Natural killer cell (primary cell): Measurements from ENCODE around the gene CAPS. TPM values are rescaled to one million over a fixed set of nuclear protein-coding genes. Genes with fewer than 3 reads are reported as not detected.
"Not testable (repeated sequence)": the region's sequence is repeated elsewhere in the genome, so short reads cannot be mapped to it uniquely, and the experiment has no call there.

ENCODE experiments used
- ATAC-seq, 3 donors: fragments of 150-1000 bp in 2 of 3; fragments of 200-7000 bp in 1 of 3; cut with Tn5 transposase; 1 replicate in 1 of 3; 2 replicates in 2 of 3; pipeline ENCODE4 v1.10.0; 2021; ENCODE audit warnings: mild to moderate bottlenecking in 2 of 3, moderate library complexity in 2 of 3
- DNase-seq, 2 donors: peaks; one replicate each; pipeline versions ENCODE4 v3.0.0 to v3.0.0-alpha.2; 2013 to 2021; ENCODE audit warnings: mixed read lengths in 1 of 2
- H3K27ac ChIP-seq: one replicate; pipeline ENCODE4 v1.5.1; 2013; ENCODE audit warnings: mild to moderate bottlenecking, low read length
- H3K27me3 ChIP-seq: one replicate; pipeline ENCODE4 v1.6.1; 2013; ENCODE audit warnings: low read length; ENCODE audit not compliant: control insufficient read depth, insufficient read depth
- H3K36me3 ChIP-seq: one replicate; pipeline ENCODE4 v1.6.1; 2013; ENCODE audit warnings: low read length; ENCODE audit not compliant: control insufficient read depth, insufficient read depth
- H3K4me1 ChIP-seq: one replicate; pipeline ENCODE4 v1.6.1; 2013; ENCODE audit warnings: low read length; ENCODE audit not compliant: control insufficient read depth, insufficient read depth
- H3K4me3 ChIP-seq: one replicate; pipeline ENCODE4 v1.5.1; 2013; ENCODE audit warnings: low read length
- H3K9me3 ChIP-seq: one replicate; pipeline ENCODE4 v1.6.1; 2013; ENCODE audit warnings: low read length; ENCODE audit not compliant: control insufficient read depth, insufficient read depth
- H3K27ac Mint-ChIP-seq, 2 donors: one replicate each; pipeline ENCODE4 v1.8.0; 2022; ENCODE audit warnings: mild to moderate bottlenecking in 2 of 2, mixed read lengths in 2 of 2, moderate library complexity in 1 of 2
- H3K27me3 Mint-ChIP-seq, 2 donors: one replicate each; pipeline ENCODE4 v1.8.0; 2022; ENCODE audit warnings: low read depth in 2 of 2, mixed read lengths in 2 of 2
- H3K36me3 Mint-ChIP-seq: one replicate; pipeline ENCODE4 v1.8.0; 2022; ENCODE audit warnings: mixed read lengths
- H3K4me1 Mint-ChIP-seq, 2 donors: one replicate each; pipeline ENCODE4 v1.8.0; 2022; ENCODE audit warnings: mixed read lengths in 2 of 2
- H3K4me3 Mint-ChIP-seq: one replicate; pipeline ENCODE4 v1.8.0; 2022; ENCODE audit warnings: mild to moderate bottlenecking, moderate library complexity, mixed read lengths
- H3K9me3 Mint-ChIP-seq, 2 donors: one replicate each; pipeline ENCODE4 v1.8.0; 2022; ENCODE audit warnings: mixed read lengths in 2 of 2
- CTCF ChIP-seq: fragments of 200-600 bp; IDR thresholded peaks from one replicate; pipeline ENCODE4 v1.8.0; 2022; ENCODE audit warnings: antibody characterized with exemption
- WGBS: methylation state at CpG from one replicate; pipeline ENCODE4 v1.1.7; 2013; ENCODE audit warnings: missing lambda C conversion rate; ENCODE audit not compliant: insufficient coverage; 5-methylcytosine and 5-hydroxymethylcytosine counted together
- intact Hi-C: fragments of 100-400 bp; cut with micrococcal nuclease; formaldehyde crosslinking; loops from one replicate; pipeline ENCODE4 v1.14.2; 2022
- total RNA-seq, 4 donors: library from RNA; stranded (reverse); fragments of 120-200 nt in 1 of 4; gene quantifications; one replicate each; pipeline versions ENCODE4 v1.2.3 to v1.2.4, GENCODE V29; 2013 to 2022

Gene CAPS
- total RNA-seq, 3 donors from 2014 or later (not counting 1 experiment from before 2014, with no cell fraction given): 34.0 to 41.6 (median 38.3) TPM

GRCh38 chr19:5961969-5962945 lies 48.2 kb downstream of the CAPS start:
- Histone ChIP-seq H3K27me3 (no peaks in the 10 kb centered on the region), H3K27ac (peak overlapping the region; percentile 73), H3K9me3 (no peaks in the 10 kb centered on the region), H3K4me1 (peaks cover 71% of the 10 kb centered on the region), H3K36me3 (peaks cover 1% of the 10 kb centered on the region), H3K4me3 (no peak overlapping the region)
- H3K27ac Mint-ChIP-seq: peak overlapping the region; percentile 94 to 96
- H3K4me3 Mint-ChIP-seq: peak overlapping the region; percentile 79
- WGBS: 37% methylated on average over 29 of the region's 29 CpGs
- ATAC-seq (peak; percentile 89 to 96 (median 91)), DNase-seq (peak; percentile 58 to 88)
- H3K27me3 Mint-ChIP-seq: no peaks in the 10 kb centered on the region
- intact Hi-C loops: loop anchor here (1.0 kb wide), 1 partner anchor 9 kb away; no protein-coding TSS in a partner anchor
- TF ChIP-seq CTCF: no peak
- H3K9me3 Mint-ChIP-seq: no peaks in the 10 kb centered on the region
- H3K4me1 Mint-ChIP-seq: peaks cover 62 to 85% of the 10 kb centered on the region in 2 donors
- no peaks in the 10 kb centered on the region for H3K36me3 Mint-ChIP-seq

- H3K9me3 Mint-ChIP-seq, intact Hi-C loops, H3K9me3 ChIP-seq, H3K4me3 ChIP-seq, H3K36me3 Mint-ChIP-seq, H3K36me3 ChIP-seq, H3K27me3 Mint-ChIP-seq, ATAC-seq, DNase-seq, H3K27me3 ChIP-seq: not testable (repeated sequence)
- Histone ChIP-seq H3K4me1 (peaks cover 79% of the 10 kb centered on the region), H3K27ac (peak overlapping the region; percentile 73)
- peak overlapping the region; percentile 94 to 96 for H3K27ac Mint-ChIP-seq
- peak overlapping the region; percentile 21 for H3K4me3 Mint-ChIP-seq
- 93% methylated on average over 6 of the region's 6 CpGs for WGBS
- peaks cover 64 to 90% of the 10 kb centered on the region in 2 donors for H3K4me1 Mint-ChIP-seq
Measured at GRCh38 chr19:5963259-5963658, 49.2 kb downstream of the CAPS start.

- H3K9me3 Mint-ChIP-seq: no peaks in the 10 kb centered on the region
- Histone ChIP-seq H3K9me3 (no peaks in the 10 kb centered on the region), H3K27ac (peak overlapping the region; percentile 24), H3K36me3 (peaks cover 4% of the 10 kb centered on the region), H3K27me3 (no peaks in the 10 kb centered on the region), H3K4me1 (peaks cover 78% of the 10 kb centered on the region), H3K4me3 (no peak overlapping the region)
- intact Hi-C loops: no loop called here
- H3K4me3 Mint-ChIP-seq: no peak overlapping the region
- DNase-seq (no peak), ATAC-seq (no peak)
- peaks cover 69 to 93% of the 10 kb centered on the region in 2 donors for H3K4me1 Mint-ChIP-seq
- TF ChIP-seq CTCF: no peak
- no peaks in the 10 kb centered on the region for H3K36me3 Mint-ChIP-seq
- peak overlapping the region; percentile 94 to 96 for H3K27ac Mint-ChIP-seq
- no peaks in the 10 kb centered on the region for H3K27me3 Mint-ChIP-seq
- WGBS: 96% methylated on average over 7 of the region's 7 CpGs
Measured at GRCh38 chr19:5963855-5964254, 49.8 kb downstream of the CAPS start.

GRCh38 chr19:5964816-5965565 lies 50.9 kb downstream of the CAPS start:
- peaks cover 69% of the 10 kb centered on the region for H3K4me1 ChIP-seq
- H3K4me3 Mint-ChIP-seq: no peak overlapping the region

More at GRCh38 chr19:5964816-5965565, 50.9 kb downstream of the CAPS start:
- Histone ChIP-seq H3K27me3 (no peaks in the 10 kb centered on the region), H3K9me3 (no peaks in the 10 kb centered on the region), H3K4me3 (no peak overlapping the region), H3K27ac (no peak overlapping the region), H3K36me3 (peaks cover 4% of the 10 kb centered on the region)
- intact Hi-C loops: no loop called here
- WGBS: 83% methylated on average over 4 of the region's 5 CpGs
- Mint-ChIP-seq H3K36me3 (no peaks in the 10 kb centered on the region), H3K27ac (peak overlapping the region; percentile 64 to 94), H3K27me3 (no peaks in the 10 kb centered on the region), H3K9me3 (no peaks in the 10 kb centered on the region), H3K4me1 (peaks cover 67 to 93% of the 10 kb centered on the region in 2 donors)
- no peak for TF ChIP-seq CTCF
- ATAC-seq: no peak
- DNase-seq: peak in 1 of 2 donors; percentile 48
